ENCODE results near the gene SPRYD4. TPM values are rescaled to one million over a fixed set of nuclear protein-coding genes. Genes with fewer than 3 reads are reported as not detected.

Gene SPRYD4
- total and polyA plus RNA-seq, 5 donors from 2014 or later: 0.64 to 5.3 (median 1.5) TPM

GRCh38 chr12:56477521-56478225 is 9.3 kb downstream of the SPRYD4 start:
- H3K4me1 ChIP-seq (ENCODE audit: control insufficient read depth, insufficient read depth, low read length, poor library complexity, severe bottlenecking): no peaks in the 10 kb centered on the region
- ATAC-seq (ENCODE audit: low read depth in 2 of 2): no peak
- Mint-ChIP-seq H3K4me3 (no peak overlapping the region), H3K9me3 (no peaks in the 10 kb centered on the region), H3K27ac (no peak overlapping the region), H3K36me3 (peaks cover 15% of the 10 kb centered on the region), H3K27me3 (no peaks in the 10 kb centered on the region), H3K4me1 (peaks cover 0 to 12% (median 9%) of the 10 kb centered on the region in 4 donors)
- no peaks in the 10 kb centered on the region for H3K27me3 ChIP-seq (ENCODE audit: control insufficient read depth, insufficient read depth, low read length)
- H3K36me3 ChIP-seq (ENCODE audit: control insufficient read depth, insufficient read depth, low read length): no peaks in the 10 kb centered on the region
- no peak overlapping the region for H3K4me3 ChIP-seq (ENCODE audit: low read depth, low read length)
- DNase-seq: no peak
- H3K27ac ChIP-seq (ENCODE audit: insufficient read depth, low read length, poor library complexity, severe bottlenecking): no peak overlapping the region
- H3K9me3 ChIP-seq (ENCODE audit: control insufficient read depth in 2 of 2, low read length in 2 of 2): no peaks in the 10 kb centered on the region

- no peaks in the 10 kb centered on the region for H3K9me3 Mint-ChIP-seq
- H3K27ac ChIP-seq (ENCODE audit: insufficient read depth, low read length, poor library complexity, severe bottlenecking): no peak overlapping the region
- H3K27ac Mint-ChIP-seq: no peak overlapping the region
- no peak overlapping the region for H3K4me3 Mint-ChIP-seq
- H3K27me3 ChIP-seq (ENCODE audit: control insufficient read depth, insufficient read depth, low read length): no peaks in the 10 kb centered on the region
- no peaks in the 10 kb centered on the region for H3K27me3 Mint-ChIP-seq
- DNase-seq (no peak), ATAC-seq (ENCODE audit: low read depth in 2 of 2) (no peak)
- no peaks in the 10 kb centered on the region for H3K36me3 ChIP-seq (ENCODE audit: control insufficient read depth, insufficient read depth, low read length)
- H3K4me1 Mint-ChIP-seq: peaks cover 0 to 9% (median 6%) of the 10 kb centered on the region in 4 donors
- H3K9me3 ChIP-seq (ENCODE audit: control insufficient read depth in 2 of 2, low read length in 2 of 2): no peaks in the 10 kb centered on the region
- no peak overlapping the region for H3K4me3 ChIP-seq (ENCODE audit: low read depth, low read length)
- H3K36me3 Mint-ChIP-seq: peaks cover 8% of the 10 kb centered on the region
- H3K4me1 ChIP-seq (ENCODE audit: control insufficient read depth, insufficient read depth, low read length, poor library complexity, severe bottlenecking): no peaks in the 10 kb centered on the region
Observed at GRCh38 chr12:56479625-56480024, 11.2 kb downstream of the SPRYD4 start.

- Mint-ChIP-seq H3K9me3 (no peaks in the 10 kb centered on the region), H3K36me3 (peaks cover 8% of the 10 kb centered on the region), H3K4me3 (no peak overlapping the region), H3K27ac (no peak overlapping the region), H3K27me3 (peaks cover 7% of the 10 kb centered on the region), H3K4me1 (peaks cover 7 to 25% (median 15%) of the 10 kb centered on the region in 4 donors)
- Histone ChIP-seq H3K36me3 (ENCODE audit: control insufficient read depth, insufficient read depth, low read length) (no peaks in the 10 kb centered on the region), H3K27me3 (ENCODE audit: control insufficient read depth, insufficient read depth, low read length) (peaks cover 7% of the 10 kb centered on the region), H3K27ac (ENCODE audit: insufficient read depth, low read length, poor library complexity, severe bottlenecking) (no peak overlapping the region), H3K4me1 (ENCODE audit: control insufficient read depth, insufficient read depth, low read length, poor library complexity, severe bottlenecking) (peaks cover 17% of the 10 kb centered on the region), H3K9me3 (ENCODE audit: control insufficient read depth in 2 of 2, low read length in 2 of 2) (no peaks in the 10 kb centered on the region), H3K4me3 (ENCODE audit: low read depth, low read length) (no peak overlapping the region)
- DNase-seq (no peak), ATAC-seq (ENCODE audit: low read depth in 2 of 2) (no peak)
Observed at GRCh38 chr12:56484566-56484965, 16.2 kb downstream of the SPRYD4 start.

- H3K4me3 Mint-ChIP-seq: peak overlapping the region; percentile 67 to 89 (median 76)
- no peak for ATAC-seq (ENCODE audit: low read depth in 2 of 2)
Observed at GRCh38 chr12:56486694-56487093, 18.3 kb downstream of the SPRYD4 start.

GRCh38 chr12:56487448-56488040 is 19.2 kb downstream of the SPRYD4 start:
- H3K27me3 ChIP-seq (ENCODE audit: control insufficient read depth, insufficient read depth, low read length): peaks cover 12% of the 10 kb centered on the region
- no peaks in the 10 kb centered on the region for H3K36me3 ChIP-seq (ENCODE audit: control insufficient read depth, insufficient read depth, low read length)
- H3K4me1 Mint-ChIP-seq: peaks cover 0 to 25% (median 10%) of the 10 kb centered on the region in 4 donors
- H3K27ac ChIP-seq (ENCODE audit: insufficient read depth, low read length, poor library complexity, severe bottlenecking): no peak overlapping the region
- no peaks in the 10 kb centered on the region for H3K36me3 Mint-ChIP-seq
- H3K27ac Mint-ChIP-seq: peak overlapping the region in 2 of 3 donors; percentile 84 to 90
- DNase-seq: peak in 2 of 3 donors; percentile 18 to 26
- H3K9me3 Mint-ChIP-seq: peaks cover 0 to 3% (median 0%) of the 10 kb centered on the region in 7 donors
- H3K9me3 ChIP-seq (ENCODE audit: control insufficient read depth in 2 of 2, low read length in 2 of 2): no peaks in the 10 kb centered on the region
- peak overlapping the region; percentile 86 to 93 (median 90) for H3K4me3 Mint-ChIP-seq
- H3K4me3 ChIP-seq (ENCODE audit: low read depth, low read length): peak overlapping the region; percentile 21
- peaks cover 30% of the 10 kb centered on the region for H3K27me3 Mint-ChIP-seq
- H3K4me1 ChIP-seq (ENCODE audit: control insufficient read depth, insufficient read depth, low read length, poor library complexity, severe bottlenecking): peaks cover 17% of the 10 kb centered on the region
- ATAC-seq (ENCODE audit: low read depth in 2 of 2): peak; percentile 8 to 20

More at GRCh38 chr12:56486694-56487093, 18.3 kb downstream of the SPRYD4 start:
- Mint-ChIP-seq H3K27ac (no peak overlapping the region), H3K4me1 (peaks cover 0 to 25% (median 10%) of the 10 kb centered on the region in 4 donors), H3K36me3 (no peaks in the 10 kb centered on the region), H3K9me3 (peaks cover 0 to under 1% (median 0%) of the 10 kb centered on the region in 7 donors), H3K27me3 (peaks cover 28% of the 10 kb centered on the region)
- H3K4me3 ChIP-seq (ENCODE audit: low read depth, low read length): no peak overlapping the region
- H3K27ac ChIP-seq (ENCODE audit: insufficient read depth, low read length, poor library complexity, severe bottlenecking): no peak overlapping the region
- no peak for DNase-seq
- H3K27me3 ChIP-seq (ENCODE audit: control insufficient read depth, insufficient read depth, low read length): peaks cover 12% of the 10 kb centered on the region
- H3K36me3 ChIP-seq (ENCODE audit: control insufficient read depth, insufficient read depth, low read length): no peaks in the 10 kb centered on the region
- no peaks in the 10 kb centered on the region for H3K9me3 ChIP-seq (ENCODE audit: control insufficient read depth in 2 of 2, low read length in 2 of 2)
- peaks cover 17% of the 10 kb centered on the region for H3K4me1 ChIP-seq (ENCODE audit: control insufficient read depth, insufficient read depth, low read length, poor library complexity, severe bottlenecking)

- Mint-ChIP-seq H3K27ac (peak within 1 kb of the TSS; percentile 27 to 90 (median 84)), H3K4me3 (peak within 1 kb of the TSS; percentile 86 to 93 (median 90)), H3K36me3 (no peaks in the 10 kb centered on the region), H3K4me1 (peaks cover 0 to 25% (median 10%) of the 10 kb centered on the region in 4 donors), H3K9me3 (peaks cover 0 to 3% (median 0%) of the 10 kb centered on the region in 7 donors), H3K27me3 (peaks cover 33% of the 10 kb centered on the region)
- peak; percentile 64 to 80 (median 77) for DNase-seq
- Histone ChIP-seq H3K4me1 (ENCODE audit: control insufficient read depth, insufficient read depth, low read length, poor library complexity, severe bottlenecking) (peaks cover 17% of the 10 kb centered on the region), H3K4me3 (ENCODE audit: low read depth, low read length) (peak within 1 kb of the TSS; percentile 37), H3K36me3 (ENCODE audit: control insufficient read depth, insufficient read depth, low read length) (no peaks in the 10 kb centered on the region), H3K27me3 (ENCODE audit: control insufficient read depth, insufficient read depth, low read length) (peaks cover 12% of the 10 kb centered on the region), H3K27ac (ENCODE audit: insufficient read depth, low read length, poor library complexity, severe bottlenecking) (no peak within 1 kb of the TSS), H3K9me3 (ENCODE audit: control insufficient read depth in 2 of 2, low read length in 2 of 2) (no peaks in the 10 kb centered on the region)
- ATAC-seq (ENCODE audit: low read depth in 2 of 2): peak; percentile 96
Observed at GRCh38 chr12:56488041-56488955, 19.9 kb downstream of the SPRYD4 start, which contains the start of gene GLS2. TSS of gene GLS2 (minus strand) at chr12:56488161. CDS start at chr12:56488118, 43 bp downstream.

GRCh38 chr12:56490360-56490759 is 22.0 kb downstream of the SPRYD4 start:
- H3K27ac Mint-ChIP-seq: no peak overlapping the region

More at GRCh38 chr12:56490360-56490759, 22.0 kb downstream of the SPRYD4 start:
- DNase-seq: no peak
- Histone ChIP-seq H3K4me1 (ENCODE audit: control insufficient read depth, insufficient read depth, low read length, poor library complexity, severe bottlenecking) (peaks cover 17% of the 10 kb centered on the region), H3K27ac (ENCODE audit: insufficient read depth, low read length, poor library complexity, severe bottlenecking) (no peak overlapping the region), H3K27me3 (ENCODE audit: control insufficient read depth, insufficient read depth, low read length) (peaks cover 12% of the 10 kb centered on the region), H3K4me3 (ENCODE audit: low read depth, low read length) (no peak overlapping the region), H3K36me3 (ENCODE audit: control insufficient read depth, insufficient read depth, low read length) (no peaks in the 10 kb centered on the region), H3K9me3 (ENCODE audit: control insufficient read depth in 2 of 2, low read length in 2 of 2) (no peaks in the 10 kb centered on the region)
- no peak for ATAC-seq (ENCODE audit: low read depth in 2 of 2)
- H3K36me3 Mint-ChIP-seq: no peaks in the 10 kb centered on the region
- peaks cover 0 to 25% (median 10%) of the 10 kb centered on the region in 4 donors for H3K4me1 Mint-ChIP-seq
- H3K4me3 Mint-ChIP-seq: peak overlapping the region in 2 of 4 donors; percentile 53 to 72
- H3K27me3 Mint-ChIP-seq: peaks cover 37% of the 10 kb centered on the region
- peaks cover 0 to 3% (median 0%) of the 10 kb centered on the region in 7 donors for H3K9me3 Mint-ChIP-seq

Measured in CD4-positive, CD25-positive, alpha-beta regulatory T cell (primary cell).